GM12892 (cell line): ENCODE data around the gene CDC14B.

Experiments
- POLR2A ChIP-seq: IDR thresholded peaks from 2 replicates; pipeline ENCODE4 v1.6.1; 2011; ENCODE audit warnings: low read depth, low read length, control low read depth
- POLR2AphosphoS5 ChIP-seq: IDR thresholded peaks from 2 replicates; pipeline ENCODE4 v1.6.1; 2011; ENCODE audit warnings: low read depth, low read length, control low read depth
- TAF1 ChIP-seq: IDR thresholded peaks from 2 replicates; pipeline ENCODE4 v1.6.1; 2011; ENCODE audit warnings: low read depth, mild to moderate bottlenecking, control low read depth, low read length, borderline replicate concordance

DNA sequence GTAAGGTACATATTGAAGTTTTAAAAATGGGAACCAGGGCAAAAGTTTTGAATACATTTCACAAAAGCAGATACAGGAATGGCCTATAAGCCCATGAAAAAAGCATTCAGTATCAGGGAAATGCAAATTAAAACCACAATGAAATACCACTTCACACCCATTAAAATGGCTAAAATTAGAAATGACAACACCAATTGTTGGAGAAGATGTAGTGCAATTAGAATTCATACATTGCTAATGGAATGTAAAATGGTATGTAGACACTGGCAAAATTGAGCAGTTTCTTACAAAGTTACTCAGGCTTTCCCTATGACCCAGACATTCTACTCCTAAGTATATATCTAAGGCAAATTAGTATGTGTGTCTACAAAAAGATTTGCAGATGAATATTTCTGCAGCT is 34.2 kb downstream of the CDC14B start:
- TF ChIP-seq POLR2AphosphoS5: no peak
- no peak for TF ChIP-seq TAF1
- TF ChIP-seq POLR2A: no peak
